Keratinocyte (primary cell): Measurements from ENCODE around the gene NMNAT1.

Experiments
- EZH2 ChIP-seq: IDR thresholded peaks from one replicate; pipeline ENCODE4 v1.6.1; 2012; ENCODE audit warnings: inconsistent platforms, mild to moderate bottlenecking, low read length, moderate library complexity
- TF ChIP-seq, protein P1 (sequence below), 3 experiments: IDR thresholded peaks in 1 of 3; conservative IDR thresholded peaks in 1 of 3; optimal IDR thresholded peaks in 1 of 3; 2 replicates in 2 of 3; 3 replicates in 1 of 3; pipeline versions ENCODE3 to v1.5.1; 2011; ENCODE audit warnings: low read length in 3 of 3, mild to moderate bottlenecking in 3 of 3, moderate library complexity in 2 of 3, control low read depth in 1 of 3, inconsistent platforms in 1 of 3; ENCODE audit not compliant: insufficient read depth in 2 of 3; ENCODE audit errors: extremely low read depth in 1 of 3

DNA sequence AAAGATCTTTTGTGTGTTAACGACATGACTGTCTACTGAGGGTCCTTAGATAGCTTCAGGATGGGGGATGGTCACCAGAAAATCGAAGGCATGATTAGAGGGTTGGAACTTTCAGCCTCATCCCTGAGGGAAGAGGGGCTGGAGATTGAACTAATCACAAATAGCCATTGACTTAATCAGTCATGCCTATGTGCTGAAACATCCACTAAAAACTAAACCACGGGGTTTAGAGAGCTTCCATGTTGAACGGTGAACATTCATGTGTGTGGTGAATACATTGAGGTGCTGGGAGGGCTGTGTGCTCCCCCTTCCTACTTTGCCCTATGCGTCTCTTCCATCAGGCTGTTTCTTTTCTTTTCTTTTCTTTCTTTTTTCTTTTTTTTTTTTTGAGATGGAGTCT, 70.7 kb downstream of the NMNAT1 start:
- TF ChIP-seq, protein P1, sequence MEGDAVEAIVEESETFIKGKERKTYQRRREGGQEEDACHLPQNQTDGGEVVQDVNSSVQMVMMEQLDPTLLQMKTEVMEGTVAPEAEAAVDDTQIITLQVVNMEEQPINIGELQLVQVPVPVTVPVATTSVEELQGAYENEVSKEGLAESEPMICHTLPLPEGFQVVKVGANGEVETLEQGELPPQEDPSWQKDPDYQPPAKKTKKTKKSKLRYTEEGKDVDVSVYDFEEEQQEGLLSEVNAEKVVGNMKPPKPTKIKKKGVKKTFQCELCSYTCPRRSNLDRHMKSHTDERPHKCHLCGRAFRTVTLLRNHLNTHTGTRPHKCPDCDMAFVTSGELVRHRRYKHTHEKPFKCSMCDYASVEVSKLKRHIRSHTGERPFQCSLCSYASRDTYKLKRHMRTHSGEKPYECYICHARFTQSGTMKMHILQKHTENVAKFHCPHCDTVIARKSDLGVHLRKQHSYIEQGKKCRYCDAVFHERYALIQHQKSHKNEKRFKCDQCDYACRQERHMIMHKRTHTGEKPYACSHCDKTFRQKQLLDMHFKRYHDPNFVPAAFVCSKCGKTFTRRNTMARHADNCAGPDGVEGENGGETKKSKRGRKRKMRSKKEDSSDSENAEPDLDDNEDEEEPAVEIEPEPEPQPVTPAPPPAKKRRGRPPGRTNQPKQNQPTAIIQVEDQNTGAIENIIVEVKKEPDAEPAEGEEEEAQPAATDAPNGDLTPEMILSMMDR (optimal IDR thresholded peaks at IDR 0.05 in 1 of 3, IDR thresholded peaks at IDR 0.05 in 1 of 3, conservative IDR thresholded peaks at IDR 0.05 in 1 of 3; ENCODE audit: extremely low read depth in 1 of 3, insufficient read depth in 2 of 3, low read length in 3 of 3): no peak
- no peak for TF ChIP-seq EZH2
